Activated CD4-positive, CD25-positive, alpha-beta regulatory T cell (primary cell): ENCODE data around the gene SHF.

Experiments used
- DNase-seq, 4 experiments: peaks; one replicate each; lab custom pipeline; 2025; lab: John Stamatoyannopoulos, UW

The SHF gene

DNA sequence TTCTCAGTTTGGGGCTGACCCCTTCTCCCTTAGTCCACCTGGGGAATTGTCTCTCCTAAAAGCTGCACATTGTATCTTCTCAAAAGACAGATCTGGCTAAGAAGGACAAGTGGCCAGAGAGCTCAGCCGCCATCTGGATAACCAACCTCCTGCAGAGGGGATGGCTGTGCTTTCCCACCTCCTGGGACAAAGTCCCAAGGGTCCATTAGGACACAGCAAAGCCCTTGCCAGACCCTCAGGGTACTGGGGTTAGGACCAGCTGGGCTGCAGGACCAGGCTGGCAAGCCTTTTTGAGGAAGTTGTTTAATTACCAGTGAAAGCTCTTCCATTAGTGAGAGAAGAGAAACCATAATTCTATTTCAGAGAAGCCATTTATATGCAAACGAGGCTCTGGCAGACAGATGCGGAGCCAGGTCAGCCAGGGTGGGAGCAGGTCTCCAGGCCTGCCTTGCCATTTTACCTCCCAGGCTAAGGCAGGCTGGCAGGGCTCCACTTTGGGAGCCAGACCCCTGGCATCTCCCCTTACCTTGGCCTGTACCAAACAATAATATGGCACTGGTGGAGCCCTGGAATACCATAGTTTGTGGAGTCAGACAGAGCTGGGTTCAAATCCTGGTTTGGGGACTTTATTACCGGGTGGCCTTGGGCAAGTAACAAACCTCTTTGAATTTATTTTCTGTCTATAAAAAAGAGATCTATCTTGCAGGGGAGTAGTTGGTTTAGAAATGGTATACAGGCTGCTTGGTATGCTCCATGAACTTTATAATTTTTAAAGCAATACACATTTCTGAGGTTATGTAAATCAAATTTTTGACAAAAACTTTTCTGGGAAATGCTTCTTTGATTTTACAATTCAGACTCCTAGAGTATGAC lies 17.9 kb downstream of the SHF start:
- no peak for DNase-seq

DNA sequence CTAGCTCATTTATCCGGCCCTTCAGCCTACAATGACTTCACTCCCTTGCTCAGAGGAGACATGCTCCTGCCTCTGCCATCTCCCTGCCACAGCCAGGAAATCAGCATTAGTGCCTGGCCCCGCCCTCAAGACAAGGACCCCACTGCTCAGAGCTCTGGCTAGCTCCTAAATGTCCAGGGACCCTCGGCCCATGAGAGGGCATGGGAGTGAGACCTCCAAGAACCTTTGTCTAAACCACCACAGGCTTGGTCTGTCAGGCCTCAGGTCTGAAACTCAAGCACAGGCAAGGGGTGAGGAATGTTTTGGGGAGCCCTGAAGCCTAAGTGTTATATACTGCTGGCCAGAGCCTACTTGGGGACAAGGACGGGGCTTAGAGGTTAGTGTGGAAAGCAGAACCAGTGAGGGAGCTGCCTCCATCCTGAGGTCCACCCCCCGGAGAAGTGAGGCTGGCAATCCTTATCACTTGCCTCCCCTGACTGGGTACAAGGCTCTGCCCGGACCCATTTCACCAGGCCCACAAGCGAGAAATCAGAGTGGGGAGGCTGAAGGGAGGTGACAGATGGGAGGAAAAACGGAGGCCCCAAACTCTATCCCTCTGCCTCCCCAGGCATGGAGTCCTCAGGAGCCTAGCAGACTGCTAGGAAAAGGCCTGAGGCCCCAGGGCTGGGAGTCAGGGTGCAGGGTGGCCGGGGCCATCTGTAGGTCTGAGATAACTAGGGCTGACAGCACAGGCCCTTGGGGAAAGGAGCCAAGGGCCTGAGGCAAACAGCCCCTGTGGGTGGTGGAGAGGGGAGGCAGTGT lies 18.8 kb downstream of the SHF start:
- no peak for DNase-seq

DNA sequence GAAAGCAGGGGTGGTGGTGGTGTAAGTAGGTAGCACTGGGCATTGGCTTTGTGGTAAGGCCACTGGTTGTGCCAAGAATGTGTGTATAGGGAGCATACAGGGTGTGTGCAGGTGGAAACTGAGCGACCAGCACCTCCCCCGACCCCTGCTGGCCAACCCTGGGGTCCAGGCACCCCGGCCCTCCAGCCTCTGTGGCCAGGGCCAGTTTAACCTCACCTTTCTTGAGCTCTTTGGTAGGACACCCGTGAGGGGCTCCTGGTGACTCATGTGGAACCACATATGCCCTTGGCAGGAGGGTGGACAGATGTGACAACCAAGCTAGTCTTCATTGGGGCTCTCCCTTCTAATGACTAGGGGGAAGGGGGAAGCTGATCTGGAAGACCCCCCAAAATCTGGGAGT lies 19.5 kb downstream of the SHF start:
- no peak for DNase-seq

- no peak for DNase-seq
Observed at GRCh38 chr15:45167631-45168205, 20.0 kb downstream of the SHF start.

GRCh38 chr15:45166834-45167630 lies 20.7 kb downstream of the SHF start:
- peak; percentile 53 to 70 (median 68) for DNase-seq

GRCh38 chr15:45165536-45165935 lies 22.2 kb downstream of the SHF start:
- DNase-seq: no peak

- no peak for DNase-seq
Observed at GRCh38 chr15:45164914-45165313, 22.9 kb downstream of the SHF start.

DNA sequence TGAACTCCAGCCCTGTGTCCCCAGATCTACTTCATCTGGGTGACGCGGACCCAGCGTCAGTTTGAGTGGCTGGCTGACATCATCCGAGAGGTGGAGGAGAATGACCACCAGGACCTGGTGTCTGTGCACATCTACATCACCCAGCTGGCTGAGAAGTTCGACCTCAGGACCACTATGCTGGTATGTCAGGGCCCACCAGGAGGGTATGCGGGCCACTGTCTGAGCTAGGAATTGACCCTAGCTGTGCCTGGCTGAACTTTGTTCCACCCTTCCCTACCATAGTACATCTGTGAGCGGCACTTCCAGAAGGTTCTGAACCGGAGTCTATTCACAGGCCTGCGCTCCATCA lies 24.3 kb downstream of the SHF start:
- no peak for DNase-seq

- peak; percentile 28 to 45 (median 34) for DNase-seq
Observed at GRCh38 chr15:45162771-45163507, 24.8 kb downstream of the SHF start.

DNA sequence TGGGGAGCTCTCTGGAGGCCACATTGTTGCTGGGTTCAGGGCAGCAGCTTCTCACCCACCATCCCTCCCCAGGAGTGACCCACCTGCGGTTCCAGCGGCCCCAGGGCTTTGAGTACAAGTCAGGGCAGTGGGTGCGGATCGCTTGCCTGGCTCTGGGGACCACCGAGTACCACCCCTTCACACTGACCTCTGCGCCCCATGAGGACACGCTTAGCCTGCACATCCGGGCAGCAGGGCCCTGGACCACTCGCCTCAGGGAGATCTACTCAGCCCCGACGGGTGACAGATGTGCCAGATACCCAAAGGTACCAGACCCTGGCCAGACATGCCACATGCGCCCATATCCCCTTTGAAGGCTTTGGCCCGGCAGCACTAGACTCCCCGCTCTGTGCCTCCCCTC lies 26.1 kb downstream of the SHF start:
- DNase-seq: no peak

DNA sequence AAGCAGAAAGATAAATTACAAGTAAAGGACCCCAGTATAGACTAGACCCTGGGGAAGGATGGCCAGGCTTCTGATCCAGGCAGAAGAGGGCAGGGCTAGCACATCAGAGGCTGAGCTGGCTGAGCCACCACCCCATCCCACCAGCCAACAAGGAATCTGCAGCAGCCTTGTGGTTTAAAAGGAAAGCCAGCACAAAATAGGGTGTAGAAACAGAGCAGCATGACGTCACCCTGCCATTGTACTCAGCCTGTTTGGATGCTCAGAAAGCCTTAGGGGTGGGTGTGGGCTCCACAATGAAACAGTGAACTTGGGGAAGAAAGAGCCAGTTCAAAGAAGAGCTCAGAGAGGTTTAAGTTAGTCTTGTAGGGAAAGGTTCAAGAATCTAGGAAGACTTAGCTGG lies 29.8 kb downstream of the SHF start:
- DNase-seq: no peak

DNA sequence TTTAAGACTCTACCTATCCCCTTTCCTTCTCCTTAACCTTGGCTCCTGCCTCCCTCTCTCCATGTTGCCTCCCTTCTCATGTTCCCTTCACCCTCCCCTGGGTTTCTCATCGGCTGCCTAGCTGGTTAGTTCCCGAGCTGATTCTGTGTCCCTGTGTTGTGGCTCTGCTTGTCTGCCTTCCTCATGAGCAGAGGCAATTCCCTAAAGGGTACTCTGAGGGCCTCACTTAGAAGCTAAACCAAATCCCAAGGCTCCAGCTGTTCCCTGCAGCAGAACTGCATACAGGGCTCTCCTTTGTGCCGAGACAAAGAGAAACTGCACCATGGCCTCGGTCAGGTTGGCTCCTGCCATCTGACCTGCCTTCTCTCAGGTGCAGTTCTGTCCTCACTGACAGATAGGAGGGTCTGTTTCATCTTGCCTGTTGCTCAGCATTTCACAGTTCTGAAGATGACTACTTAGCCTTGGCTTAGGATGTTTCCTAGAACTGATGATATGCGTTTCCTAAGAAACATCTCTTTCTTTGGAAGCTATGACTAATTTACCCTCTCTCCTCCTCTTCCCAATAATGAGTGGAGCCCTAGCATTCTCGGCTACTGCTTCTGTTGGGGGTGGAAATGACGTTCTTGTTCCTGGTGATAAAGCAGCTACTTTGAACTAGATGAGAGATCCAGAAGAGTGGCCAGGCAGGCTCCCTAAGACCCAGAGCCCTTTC lies 30.9 kb downstream of the SHF start:
- no peak for DNase-seq

- DNase-seq: no peak
Observed at GRCh38 chr15:45155739-45156138, 32.0 kb downstream of the SHF start.

DNA sequence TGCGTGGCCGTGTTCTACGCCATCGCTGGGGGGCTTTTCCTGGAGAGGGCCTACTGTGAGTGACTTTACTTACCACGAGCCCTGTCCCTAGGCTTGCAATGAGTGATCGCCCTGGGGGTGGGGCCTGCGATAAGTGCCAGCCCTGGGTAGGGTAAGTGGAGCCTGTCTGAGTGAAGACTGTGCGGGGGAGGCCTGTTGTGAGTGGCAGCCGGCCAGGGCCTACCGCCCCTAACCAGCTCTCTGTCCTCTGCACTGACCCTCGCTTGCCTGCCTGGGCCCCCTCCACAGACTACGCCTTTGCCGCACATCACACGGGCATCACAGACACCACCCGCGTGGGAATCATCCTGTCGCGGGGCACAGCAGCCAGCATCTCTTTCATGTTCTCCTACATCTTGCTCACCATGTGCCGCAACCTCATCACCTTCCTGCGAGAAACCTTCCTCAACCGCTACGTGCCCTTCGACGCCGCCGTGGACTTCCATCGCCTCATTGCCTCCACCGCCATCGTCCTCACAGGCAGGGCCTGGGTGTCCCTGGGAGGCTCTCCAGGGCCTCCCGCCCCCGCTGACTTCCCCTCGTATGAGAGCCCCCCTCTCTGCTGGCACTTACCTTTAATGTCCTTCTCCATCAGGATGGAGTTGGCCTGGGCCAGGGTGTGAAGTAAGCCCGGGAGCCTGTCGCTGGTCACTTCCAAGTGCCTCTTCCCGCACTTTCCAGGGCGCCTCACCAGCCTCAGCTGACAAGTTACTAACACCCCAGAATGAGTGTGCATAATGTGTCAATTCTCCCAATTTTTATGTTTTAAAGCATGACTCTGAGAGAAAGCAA lies 35.6 kb downstream of the SHF start:
- DNase-seq: no peak

- no peak for DNase-seq
Observed at GRCh38 chr15:45150997-45151396, 36.8 kb downstream of the SHF start.

DNA sequence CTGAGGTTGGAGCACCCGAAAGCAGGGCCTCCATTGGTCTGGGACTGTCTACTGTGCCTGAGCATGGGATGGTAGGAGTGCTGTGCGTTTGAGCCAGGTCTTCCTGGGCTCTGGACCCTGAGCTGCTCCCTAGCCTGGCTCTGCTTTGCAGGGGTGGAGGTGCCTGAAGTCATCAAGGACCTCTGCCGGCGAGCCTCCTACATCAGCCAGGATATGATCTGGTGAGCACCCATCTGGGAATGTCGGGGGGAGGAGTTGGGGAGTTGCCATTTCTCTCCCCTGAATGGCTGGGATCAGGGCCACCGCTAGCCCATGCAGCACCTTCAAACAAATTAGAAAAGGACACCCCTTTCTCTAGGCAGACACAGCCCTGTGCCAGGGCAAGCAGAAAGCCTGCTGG lies 37.3 kb downstream of the SHF start:
- DNase-seq: no peak

- DNase-seq: no peak
Observed at GRCh38 chr15:45149060-45149459, 38.7 kb downstream of the SHF start.

- no peak for DNase-seq
Observed at GRCh38 chr15:45148076-45149059, 39.4 kb downstream of the SHF start.

GRCh38 chr15:45147606-45148005 lies 40.2 kb downstream of the SHF start:
- no peak for DNase-seq
